ENCODE measurements around the gene ASIC2.

The ASIC2 gene

DNA sequence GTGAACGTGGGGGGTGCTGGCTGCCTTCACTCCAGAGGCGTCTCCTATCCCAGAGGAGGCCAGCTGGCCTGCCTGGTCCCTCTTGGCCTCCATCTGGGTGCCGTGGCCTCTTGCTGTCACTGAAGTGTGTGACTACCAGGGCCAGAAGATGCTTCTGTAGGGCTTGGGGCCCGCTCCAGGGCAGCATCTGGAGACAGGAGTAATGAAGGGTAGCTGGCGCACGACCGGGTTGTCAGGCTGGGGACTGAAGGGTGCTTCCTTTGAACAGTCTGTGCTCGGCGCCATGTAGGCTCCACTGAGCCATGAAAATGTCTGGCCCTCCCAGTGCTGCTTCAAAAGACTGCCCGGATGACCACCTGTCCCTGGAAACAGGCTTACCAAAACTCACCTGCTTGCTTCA, 31.3 kb downstream of the ASIC2 start:
- H3K9me2 ChIP-seq (ENCODE audit: low read depth, low read length) = no peaks in the 10 kb centered on the region
- no peak for TF ChIP-seq EZH2 (IDR thresholded peaks at IDR 0.05; ENCODE audit: borderline replicate concordance, low read length)
- TF ChIP-seq, protein P1, sequence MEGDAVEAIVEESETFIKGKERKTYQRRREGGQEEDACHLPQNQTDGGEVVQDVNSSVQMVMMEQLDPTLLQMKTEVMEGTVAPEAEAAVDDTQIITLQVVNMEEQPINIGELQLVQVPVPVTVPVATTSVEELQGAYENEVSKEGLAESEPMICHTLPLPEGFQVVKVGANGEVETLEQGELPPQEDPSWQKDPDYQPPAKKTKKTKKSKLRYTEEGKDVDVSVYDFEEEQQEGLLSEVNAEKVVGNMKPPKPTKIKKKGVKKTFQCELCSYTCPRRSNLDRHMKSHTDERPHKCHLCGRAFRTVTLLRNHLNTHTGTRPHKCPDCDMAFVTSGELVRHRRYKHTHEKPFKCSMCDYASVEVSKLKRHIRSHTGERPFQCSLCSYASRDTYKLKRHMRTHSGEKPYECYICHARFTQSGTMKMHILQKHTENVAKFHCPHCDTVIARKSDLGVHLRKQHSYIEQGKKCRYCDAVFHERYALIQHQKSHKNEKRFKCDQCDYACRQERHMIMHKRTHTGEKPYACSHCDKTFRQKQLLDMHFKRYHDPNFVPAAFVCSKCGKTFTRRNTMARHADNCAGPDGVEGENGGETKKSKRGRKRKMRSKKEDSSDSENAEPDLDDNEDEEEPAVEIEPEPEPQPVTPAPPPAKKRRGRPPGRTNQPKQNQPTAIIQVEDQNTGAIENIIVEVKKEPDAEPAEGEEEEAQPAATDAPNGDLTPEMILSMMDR (IDR thresholded peaks at IDR 0.05; ENCODE audit: low read length) = no peak
- H4K20me1 ChIP-seq (ENCODE audit: insufficient read depth, low read length) = no peaks in the 10 kb centered on the region
- H3K27me3 ChIP-seq (ENCODE audit: insufficient read depth, low read length) = no peaks in the 10 kb centered on the region
- no peak overlapping the region for H3K27ac ChIP-seq (ENCODE audit: low read depth, low read length, poor library complexity, severe bottlenecking)
- H2AFZ ChIP-seq (ENCODE audit: low read length) = no peak overlapping the region
- H3K4me3 ChIP-seq (ENCODE audit: low read depth, low read length, poor library complexity, severe bottlenecking) = no peak overlapping the region
- no peaks in the 10 kb centered on the region for H3K9me3 ChIP-seq (ENCODE audit: low read length)
- no peaks in the 10 kb centered on the region for H3K4me1 ChIP-seq (ENCODE audit: insufficient read depth, low read length, severe bottlenecking)
- H3K79me2 ChIP-seq (ENCODE audit: insufficient read depth, low read length) = no peaks in the 10 kb centered on the region
- H3F3A ChIP-seq (ENCODE audit: insufficient read depth, low read length) = no peaks in the 10 kb centered on the region
- no peak overlapping the region for H3K4me2 ChIP-seq (ENCODE audit: low read length)
- no peaks in the 10 kb centered on the region for H3K36me3 ChIP-seq (ENCODE audit: insufficient read depth, low read length)
- no peak overlapping the region for H3K9ac ChIP-seq (ENCODE audit: low read length)

DNA sequence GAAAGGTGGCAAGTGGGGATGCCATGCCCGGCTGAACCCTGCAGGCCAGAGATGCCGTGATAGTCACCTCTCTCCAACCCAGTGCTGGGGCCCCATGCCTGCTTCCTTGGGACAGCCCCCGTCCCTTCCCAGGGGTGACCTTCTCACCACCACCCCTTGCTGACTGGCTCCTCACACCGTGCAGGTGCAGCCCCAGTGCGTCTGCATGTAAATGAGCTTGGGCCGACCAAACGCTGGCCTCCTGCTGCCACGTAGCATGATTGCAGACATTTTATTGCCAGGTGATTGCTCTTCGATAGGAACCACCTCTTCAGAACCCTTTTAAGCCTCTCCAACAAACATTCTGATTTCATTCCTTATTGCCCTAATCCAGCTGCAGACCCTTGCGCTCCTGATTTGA, 32.5 kb downstream of the ASIC2 start:
- no peak for TF ChIP-seq EZH2 (IDR thresholded peaks at IDR 0.05; ENCODE audit: borderline replicate concordance, low read length)
- TF ChIP-seq, protein P1 (IDR thresholded peaks at IDR 0.05; ENCODE audit: low read length) = no peak
- H3K27me3 ChIP-seq (ENCODE audit: insufficient read depth, low read length) = no peaks in the 10 kb centered on the region
- H3K9me3 ChIP-seq (ENCODE audit: low read length) = no peaks in the 10 kb centered on the region
- H3K4me2 ChIP-seq (ENCODE audit: low read length) = no peak overlapping the region
- no peaks in the 10 kb centered on the region for H3K9me2 ChIP-seq (ENCODE audit: low read depth, low read length)
- no peak overlapping the region for H2AFZ ChIP-seq (ENCODE audit: low read length)
- no peaks in the 10 kb centered on the region for H4K20me1 ChIP-seq (ENCODE audit: insufficient read depth, low read length)
- no peaks in the 10 kb centered on the region for H3K79me2 ChIP-seq (ENCODE audit: insufficient read depth, low read length)
- no peak overlapping the region for H3K4me3 ChIP-seq (ENCODE audit: low read depth, low read length, poor library complexity, severe bottlenecking)
- no peaks in the 10 kb centered on the region for H3K4me1 ChIP-seq (ENCODE audit: insufficient read depth, low read length, severe bottlenecking)
- no peak overlapping the region for H3K9ac ChIP-seq (ENCODE audit: low read length)
- H3K27ac ChIP-seq (ENCODE audit: low read depth, low read length, poor library complexity, severe bottlenecking) = no peak overlapping the region
- no peaks in the 10 kb centered on the region for H3F3A ChIP-seq (ENCODE audit: insufficient read depth, low read length)
- H3K36me3 ChIP-seq (ENCODE audit: insufficient read depth, low read length) = no peaks in the 10 kb centered on the region

DNA sequence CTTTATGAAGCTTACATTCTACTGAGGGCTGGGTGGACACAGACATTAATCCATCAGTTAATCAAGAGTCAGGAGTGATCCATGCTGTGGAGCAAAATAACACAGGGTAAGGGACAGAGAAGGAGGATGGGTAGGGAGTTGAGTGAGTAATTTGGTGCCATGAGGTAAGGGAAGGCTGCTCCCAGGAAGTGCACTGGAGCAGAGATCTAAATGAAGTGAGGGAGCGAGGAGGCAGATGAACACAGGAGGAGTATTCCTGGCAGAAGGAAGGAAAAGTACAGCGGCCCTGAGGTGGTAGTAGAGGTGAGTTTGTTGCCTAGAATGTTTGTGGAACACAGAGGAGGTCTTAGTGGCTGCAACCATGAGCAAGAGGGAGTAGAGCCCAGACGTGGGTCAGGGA, 34.8 kb downstream of the ASIC2 start:
- H3K4me1 ChIP-seq (ENCODE audit: insufficient read depth, low read length, severe bottlenecking) = no peaks in the 10 kb centered on the region
- TF ChIP-seq, protein P1 (IDR thresholded peaks at IDR 0.05; ENCODE audit: low read length) = no peak
- no peak for TF ChIP-seq EZH2 (IDR thresholded peaks at IDR 0.05; ENCODE audit: borderline replicate concordance, low read length)
- no peak overlapping the region for H3K4me2 ChIP-seq (ENCODE audit: low read length)
- H2AFZ ChIP-seq (ENCODE audit: low read length) = no peak overlapping the region
- no peaks in the 10 kb centered on the region for H3F3A ChIP-seq (ENCODE audit: insufficient read depth, low read length)
- no peak overlapping the region for H3K4me3 ChIP-seq (ENCODE audit: low read depth, low read length, poor library complexity, severe bottlenecking)
- H4K20me1 ChIP-seq (ENCODE audit: insufficient read depth, low read length) = no peaks in the 10 kb centered on the region
- H3K9me2 ChIP-seq (ENCODE audit: low read depth, low read length) = no peaks in the 10 kb centered on the region
- no peaks in the 10 kb centered on the region for H3K79me2 ChIP-seq (ENCODE audit: insufficient read depth, low read length)
- H3K27ac ChIP-seq (ENCODE audit: low read depth, low read length, poor library complexity, severe bottlenecking) = no peak overlapping the region
- no peak overlapping the region for H3K9ac ChIP-seq (ENCODE audit: low read length)
- H3K36me3 ChIP-seq (ENCODE audit: insufficient read depth, low read length) = no peaks in the 10 kb centered on the region
- no peaks in the 10 kb centered on the region for H3K9me3 ChIP-seq (ENCODE audit: low read length)
- no peaks in the 10 kb centered on the region for H3K27me3 ChIP-seq (ENCODE audit: insufficient read depth, low read length)

Data from OCI-LY1 (cell line).